Peyer's patch (tissue), 4 donors: ENCODE results near the gene ANXA2.

Experiments used
- CTCF ChIP-seq, 6 experiments: fragments of 450-650 bp in 4 of 6; fragments of 200-600 bp in 2 of 6; sonication (generic) in 1 of 6; IDR thresholded peaks; one replicate each; pipeline ENCODE4 v1.5.1; 2017 to 2019; ENCODE audit warnings: antibody characterized with exemption in 6 of 6, mild to moderate bottlenecking in 3 of 6, moderate library complexity in 1 of 6
- POLR2A ChIP-seq, 2 donors: fragments of 450-650 bp; IDR thresholded peaks; one replicate each; pipeline ENCODE4 v1.5.1; 2017; ENCODE audit warnings: antibody characterized with exemption in 2 of 2, mild to moderate bottlenecking in 2 of 2, moderate library complexity in 2 of 2

DNA sequence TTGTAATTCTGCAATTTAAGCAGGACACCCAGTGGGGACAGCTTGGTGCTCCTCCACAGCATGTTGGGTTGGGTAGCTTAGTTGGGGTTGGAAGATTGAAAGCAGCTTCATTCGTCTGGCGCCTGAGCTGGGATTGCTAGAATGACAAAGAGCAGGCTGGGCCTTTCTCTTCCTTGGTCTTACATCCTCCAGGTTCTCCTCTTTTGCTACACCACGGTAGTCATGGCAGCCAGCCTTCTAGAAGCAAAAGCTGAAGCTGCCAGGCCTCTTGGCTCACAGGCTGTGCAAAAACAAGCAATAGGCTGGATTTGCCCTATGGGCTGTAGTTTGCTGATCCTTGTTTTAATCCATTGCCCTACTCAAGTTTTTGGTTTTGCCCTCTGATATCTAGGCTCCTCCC lies 3.2 kb upstream of the ANXA2 start:
- TF ChIP-seq CTCF (IDR thresholded peaks at IDR 0.05), result no peak
- TF ChIP-seq POLR2A (IDR thresholded peaks at IDR 0.05), result no peak
